Brain microvascular endothelial cell (primary cell): Measurements from ENCODE around the gene PEX14.

ENCODE experiments used
- DNase-seq: peaks from one replicate; pipeline ENCODE4 v3.0.0-alpha.2; 2020
- H3K27ac ChIP-seq: fragments of 250-450 bp; sonication (Bioruptor Pico); 2 replicates; pipeline ENCODE4 v1.5.1; 2020; ENCODE audit warnings: mild to moderate bottlenecking, moderate library complexity
- H3K27me3 ChIP-seq: fragments of 250-450 bp; sonication (Bioruptor Pico); replicated peaks from 2 replicates; pipeline ENCODE4 v1.5.1; 2020; ENCODE audit warnings: mild to moderate bottlenecking
- H3K36me3 ChIP-seq: fragments of 250-450 bp; sonication (Bioruptor Pico); replicated peaks from 2 replicates; pipeline ENCODE4 v1.5.1; 2020; ENCODE audit warnings: mild to moderate bottlenecking
- H3K4me3 ChIP-seq: 2 replicates; pipeline ENCODE4 v1.5.1; 2011; ENCODE audit warnings: low read depth, mild to moderate bottlenecking, control low read depth, low read length, moderate library complexity
- in situ Hi-C: cut with HindIII; loops from 2 replicates; pipeline ENCODE4 v1.10.0; 2017; ENCODE audit warnings: low sequenced_read_pairs, low pct_ligation_motif_present
- TF ChIP-seq, protein P1 (sequence below): IDR thresholded peaks from 2 replicates; pipeline ENCODE4 v1.5.1; 2011; ENCODE audit warnings: low read depth, mild to moderate bottlenecking, moderate library complexity, low read length, control low read depth, inconsistent platforms; ENCODE audit errors: missing control alignments

Gene PEX14

DNA sequence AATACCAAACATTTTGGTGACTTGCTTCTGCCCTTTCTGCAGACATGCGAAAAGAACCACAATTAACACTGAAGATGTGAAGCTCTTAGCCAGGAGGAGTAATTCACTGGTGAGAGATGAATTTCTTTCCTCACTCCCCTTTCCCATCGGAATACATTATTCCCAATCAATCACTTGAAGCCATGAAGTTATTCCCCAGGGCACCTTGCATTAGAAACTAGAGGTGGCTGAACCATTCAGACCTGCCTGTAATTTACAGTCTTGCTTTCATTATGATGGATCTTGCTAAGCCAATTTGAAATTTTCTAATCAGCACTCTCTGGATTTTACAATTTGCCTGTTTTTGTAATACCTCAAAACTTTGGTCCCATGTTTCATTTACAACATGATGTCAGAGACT is 34.4 kb upstream of the PEX14 start:
- no peaks in the 10 kb centered on the region for H3K36me3 ChIP-seq
- in situ Hi-C loops, result no loop called here
- no peak for DNase-seq
- no peaks in the 10 kb centered on the region for H3K27me3 ChIP-seq
- H3K4me3 ChIP-seq, result no peak overlapping the region
- TF ChIP-seq, protein P1, sequence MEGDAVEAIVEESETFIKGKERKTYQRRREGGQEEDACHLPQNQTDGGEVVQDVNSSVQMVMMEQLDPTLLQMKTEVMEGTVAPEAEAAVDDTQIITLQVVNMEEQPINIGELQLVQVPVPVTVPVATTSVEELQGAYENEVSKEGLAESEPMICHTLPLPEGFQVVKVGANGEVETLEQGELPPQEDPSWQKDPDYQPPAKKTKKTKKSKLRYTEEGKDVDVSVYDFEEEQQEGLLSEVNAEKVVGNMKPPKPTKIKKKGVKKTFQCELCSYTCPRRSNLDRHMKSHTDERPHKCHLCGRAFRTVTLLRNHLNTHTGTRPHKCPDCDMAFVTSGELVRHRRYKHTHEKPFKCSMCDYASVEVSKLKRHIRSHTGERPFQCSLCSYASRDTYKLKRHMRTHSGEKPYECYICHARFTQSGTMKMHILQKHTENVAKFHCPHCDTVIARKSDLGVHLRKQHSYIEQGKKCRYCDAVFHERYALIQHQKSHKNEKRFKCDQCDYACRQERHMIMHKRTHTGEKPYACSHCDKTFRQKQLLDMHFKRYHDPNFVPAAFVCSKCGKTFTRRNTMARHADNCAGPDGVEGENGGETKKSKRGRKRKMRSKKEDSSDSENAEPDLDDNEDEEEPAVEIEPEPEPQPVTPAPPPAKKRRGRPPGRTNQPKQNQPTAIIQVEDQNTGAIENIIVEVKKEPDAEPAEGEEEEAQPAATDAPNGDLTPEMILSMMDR, result no peak
- no peak overlapping the region for H3K27ac ChIP-seq

- H3K27me3 ChIP-seq, result no peaks in the 10 kb centered on the region
- in situ Hi-C loops, result no loop called here
- TF ChIP-seq, protein P1, result no peak
- DNase-seq, result no peak
- no peak overlapping the region for H3K4me3 ChIP-seq
- no peak overlapping the region for H3K27ac ChIP-seq
- no peaks in the 10 kb centered on the region for H3K36me3 ChIP-seq
These were observed 34.0 kb upstream of the PEX14 start for GRCh38 chr1:10440794-10441193.

DNA sequence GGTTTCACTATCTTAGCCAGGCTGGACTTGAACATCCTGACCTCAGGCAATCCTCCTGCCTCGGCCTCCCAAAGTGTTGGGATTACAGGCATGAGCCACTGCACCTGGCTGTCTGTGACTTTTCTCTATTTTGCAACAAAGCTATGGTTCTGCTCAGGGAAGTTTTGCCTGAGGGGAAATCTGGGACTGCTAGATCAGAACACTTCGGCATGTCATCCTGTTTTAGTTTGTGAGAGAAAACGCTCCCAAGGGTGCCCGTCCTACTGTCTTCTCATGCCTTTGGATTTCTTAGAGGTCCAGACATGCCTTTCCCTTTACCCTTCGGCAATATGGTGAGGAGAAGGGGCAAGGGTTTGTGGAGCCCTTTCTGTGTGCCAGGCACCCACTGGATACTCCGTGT is 30.5 kb upstream of the PEX14 start:
- in situ Hi-C loops, result no loop called here
- no peak for DNase-seq
- TF ChIP-seq, protein P1, result no peak
- Histone ChIP-seq H3K27me3 (no peaks in the 10 kb centered on the region), H3K36me3 (no peaks in the 10 kb centered on the region), H3K4me3 (no peak overlapping the region), H3K27ac (no peak overlapping the region)

GRCh38 chr1:10444795-10445397 is 29.9 kb upstream of the PEX14 start:
- no peaks in the 10 kb centered on the region for H3K36me3 ChIP-seq
- no peak overlapping the region for H3K4me3 ChIP-seq
- H3K27ac ChIP-seq, result no peak overlapping the region
- DNase-seq, result no peak
- TF ChIP-seq, protein P1, result no peak
- H3K27me3 ChIP-seq, result no peaks in the 10 kb centered on the region
- in situ Hi-C loops, result no loop called here

DNA sequence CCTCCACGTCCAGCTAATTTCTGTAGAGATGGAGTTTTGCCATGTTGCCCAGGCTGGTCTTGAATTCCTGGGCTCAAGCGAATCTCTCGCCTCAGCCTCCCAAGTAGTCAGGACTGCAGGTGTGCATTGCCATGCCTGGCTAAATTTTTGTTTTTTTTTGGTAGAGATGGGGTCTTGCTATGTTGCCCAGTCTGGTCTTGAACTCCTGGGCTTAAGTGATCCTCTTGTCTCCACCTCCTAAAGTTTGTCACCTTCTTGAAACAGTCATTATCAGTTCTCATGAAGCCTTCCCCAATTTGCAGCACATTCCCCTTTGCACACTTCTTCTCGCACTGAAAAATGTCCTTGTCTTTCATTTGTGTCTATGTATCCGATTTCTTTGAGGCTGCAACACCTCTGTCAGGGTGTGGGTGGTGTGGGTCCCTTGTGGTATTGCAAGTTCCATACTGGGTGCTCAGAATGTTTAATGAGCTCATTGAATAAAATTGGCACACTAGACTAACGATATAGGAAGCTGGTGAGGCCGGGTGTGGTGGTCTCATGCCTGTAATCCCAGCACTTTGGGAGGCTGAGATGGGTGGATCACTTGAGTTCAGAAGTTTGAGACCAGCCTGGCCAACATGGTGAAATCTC is 27.8 kb upstream of the PEX14 start:
- TF ChIP-seq, protein P1, result no peak
- Histone ChIP-seq H3K4me3 (no peak overlapping the region), H3K36me3 (no peaks in the 10 kb centered on the region), H3K27ac (no peak overlapping the region), H3K27me3 (no peaks in the 10 kb centered on the region)
- in situ Hi-C loops, result no loop called here
- DNase-seq, result no peak

- Histone ChIP-seq H3K27ac (no peak within 1 kb of the TSS), H3K4me3 (no peak within 1 kb of the TSS), H3K27me3 (no peaks in the 10 kb centered on the region), H3K36me3 (no peaks in the 10 kb centered on the region)
- DNase-seq, result no peak
- in situ Hi-C loops, result no loop called here
- TF ChIP-seq, protein P1, result no peak
These were observed 25.0 kb upstream of the PEX14 start, which contains the start of gene CORT for GRCh38 chr1:10449751-10450150. Gene CORT (plus strand): TSS chr1:10450031. CDS start chr1:10450224, 193 bp downstream.
